Ovary (tissue), 9 donors: ENCODE results near the gene UNC13D. TPM values are rescaled to one million over a fixed set of nuclear protein-coding genes. Genes with fewer than 3 reads are reported as not detected.
A peak's percentile ranks its signal among the peaks of the same experiment; 100 is the strongest.
"Not testable (repeated sequence)": the region's sequence is repeated elsewhere in the genome, so short reads cannot be mapped to it uniquely, and the experiment has no call there.

Experiments used
- DNase-seq, 5 donors: peaks; one replicate each; pipeline ENCODE4 v3.0.0-alpha.2; 2019 to 2020
- H3K27ac ChIP-seq, 2 donors: fragments of 200-600 bp; one replicate each; pipeline versions ENCODE4 v1.5.1 to v1.8.0; 2019 to 2022
- H3K27me3 ChIP-seq: fragments of 200-600 bp; one replicate; pipeline ENCODE4 v1.8.0; 2022
- H3K36me3 ChIP-seq: fragments of 200-600 bp; sonication (generic); one replicate; pipeline ENCODE4 v1.5.1; 2019
- H3K4me1 ChIP-seq: one replicate; pipeline ENCODE4 v1.8.1; 2013; ENCODE audit warnings: mild to moderate bottlenecking, moderate library complexity; ENCODE audit not compliant: insufficient read depth
- H3K4me3 ChIP-seq: fragments of 200-600 bp; sonication (generic); one replicate; pipeline ENCODE4 v1.5.1; 2017
- H3K9me3 ChIP-seq, 2 donors: fragments of 200-600 bp in 1 of 2; sonication (generic) in 1 of 2; one replicate each; pipeline versions ENCODE4 v1.5.1 to v1.8.1; 2013 to 2019; ENCODE audit warnings: mild to moderate bottlenecking in 1 of 2, moderate library complexity in 1 of 2
- CTCF ChIP-seq, 3 donors: fragments of 450-650 bp in 2 of 3; fragments of 200-600 bp in 1 of 3; IDR thresholded peaks; one replicate each; pipeline versions ENCODE4 v1.5.1 to v1.8.0; 2016 to 2022; ENCODE audit warnings: antibody characterized with exemption in 3 of 3, mild to moderate bottlenecking in 1 of 3
- EP300 ChIP-seq: sonication (generic); formaldehyde crosslinking; IDR thresholded peaks from one replicate; pipeline ENCODE4 v1.6.1; 2017; ENCODE audit warnings: antibody characterized with exemption
- POLR2A ChIP-seq: fragments of 450-650 bp; IDR thresholded peaks from one replicate; pipeline ENCODE4 v1.6.1; 2017; ENCODE audit warnings: antibody characterized with exemption, mild to moderate bottlenecking, moderate library complexity
- WGBS, 3 donors: extraction: QIAGEN DNeasy Blood & Tissue Kit in 1 of 3; methylation state at CpG; one replicate each; pipeline versions ENCODE4 v1.1.5 to v1.1.7; 2013 to 2017; 5-methylcytosine and 5-hydroxymethylcytosine counted together
- intact Hi-C, 4 donors: fragments of 100-400 bp; cut with DNase I; formaldehyde crosslinking; loops; one replicate each; pipeline versions ENCODE4 v1.11.0 to v1.15.1; 2022 to 2023
- microRNA-seq, 3 donors: library from miRNA; unstranded; fragments of <30 nt; microRNA quantifications; one replicate each; pipeline versions ENCODE4 to v1.2.0, GENCODE V29; 2019 to 2020
- polyA plus RNA-seq, 2 donors: library from polyadenylated mRNA; stranded (reverse); fragments of 200-250 nt in 1 of 2; fragments of 350-450 nt in 1 of 2; fragmentation: Illumina TruSeq in 1 of 2; extraction: RNeasy Lipid Tissue Mini Kit (QIAGEN cat#74804) in 1 of 2; gene quantifications; one replicate each; pipeline ENCODE4 v1.2.3, GENCODE V29; 2013 to 2014
- total RNA-seq, 7 donors: library from RNA; depleted of rRNA in 2 of 7; stranded (reverse); fragments of >200 nt in 2 of 7; fragmentation: NEBNext Ultra II Directional in 3 of 7; extraction: Animal tissue kit (Norgen Biotek cat#: 25700) in 3 of 7; gene quantifications; one replicate each; pipeline versions ENCODE4 v1.1.0 to v1.2.4, GENCODE V29; 2016 to 2023
- donor health status: DM: no; HTN: no; CAD: no; lungs with moderate emphysema.
- donor health status: DM: no; HTN: no; CAD: no.
- donor health status: Bipolar disorder and iron deficiency.
- donor health status: DM: yes; HTN: yes; CAD: no.
- donor health status: DM: no; HTN: no; CAD: no.
- donor health status: DM: yes; HTN: yes; CAD: no.

Gene UNC13D
- total and polyA plus RNA-seq, 9 donors = 8.9 to 24.9 (median 14.1) TPM

GRCh38 chr17:75779250-75779986 is 64.8 kb downstream of the UNC13D start:
- peak; percentile 96 to 98 (median 98) for DNase-seq
- 0 to 1% (median 0%) methylated on average over 73 to 84 of the region's 84 CpGs for WGBS, 3 donors
- intact Hi-C loops = loop anchor here in 1 of 4 donors (10.0 kb wide), 1 partner anchor 95 kb away; the partner anchor contains the start of gene TRIM47
- Histone ChIP-seq H3K9me3 (no peaks in the 10 kb centered on the region), H3K36me3 (no peaks in the 10 kb centered on the region), H3K4me3 (peak overlapping the region; percentile 87), H3K27me3 (no peaks in the 10 kb centered on the region), H3K4me1 (peaks cover 13% of the 10 kb centered on the region), H3K27ac (peak overlapping the region; percentile 93 to 95)
- TF ChIP-seq CTCF (IDR thresholded peaks at IDR 0.05) (peak in 1 of 3 donors; percentile 43), EP300 (peak; percentile 90), POLR2A (peak; percentile 100)

- intact Hi-C loops = loop anchor here in 1 of 4 donors (10.0 kb wide), 1 partner anchor 96 kb away; the partner anchor contains the start of gene TRIM47
- TF ChIP-seq EP300 = no peak
- peak in 2 of 3 donors; percentile 20 to 45 for TF ChIP-seq CTCF (IDR thresholded peaks at IDR 0.05)
- TF ChIP-seq POLR2A = peak; percentile 11
- WGBS, 3 donors = 0 to 1% (median 0%) methylated on average over 31 to 38 of the region's 38 CpGs
- Histone ChIP-seq H3K9me3 (no peaks in the 10 kb centered on the region), H3K27me3 (no peaks in the 10 kb centered on the region), H3K36me3 (no peaks in the 10 kb centered on the region), H3K27ac (peak overlapping the region; percentile 93 to 95), H3K4me1 (peaks cover 12% of the 10 kb centered on the region), H3K4me3 (peak overlapping the region; percentile 87)
- DNase-seq = no peak
These were observed 65.3 kb downstream of the UNC13D start for GRCh38 chr17:75778861-75779249.

GRCh38 chr17:75778066-75778860 is 65.9 kb downstream of the UNC13D start:
- not testable (repeated sequence) for H3K9me3 ChIP-seq, H3K36me3 ChIP-seq, H3K27me3 ChIP-seq, DNase-seq
- peaks cover 11% of the 10 kb centered on the region for H3K4me1 ChIP-seq
- 0 to 1% (median 0%) methylated on average over 18 to 19 of the region's 19 CpGs for WGBS, 3 donors
- intact Hi-C loops = loop anchor here in 1 of 4 donors (10.0 kb wide), 1 partner anchor 97 kb away; the partner anchor contains the start of gene TRIM47
- H3K4me3 ChIP-seq = peak overlapping the region; percentile 87
- H3K27ac ChIP-seq = peak overlapping the region; percentile 93 to 95

GRCh38 chr17:75777296-75777922 is 66.8 kb downstream of the UNC13D start:
- no peak for TF ChIP-seq EP300
- no peak for TF ChIP-seq CTCF (IDR thresholded peaks at IDR 0.05)
- no peak for TF ChIP-seq POLR2A
- intact Hi-C loops = loop anchor here in 1 of 4 donors (10.0 kb wide), 1 partner anchor 97 kb away; the partner anchor contains the start of gene TRIM47
- peak in 2 of 5 donors; percentile 10 to 20 for DNase-seq
- H3K27me3 ChIP-seq = no peaks in the 10 kb centered on the region
- peak overlapping the region in 1 of 2 donors; percentile 5 for H3K27ac ChIP-seq
- no peaks in the 10 kb centered on the region for H3K36me3 ChIP-seq
- H3K4me3 ChIP-seq = peak overlapping the region; percentile 87
- H3K9me3 ChIP-seq = no peaks in the 10 kb centered on the region
- peaks cover 10% of the 10 kb centered on the region for H3K4me1 ChIP-seq
- WGBS, 3 donors = 0 to 1% (median 0%) methylated on average over 2 of the region's 2 CpGs

Small RNAs within 50 kb of the gene (microRNA-seq; reads per million reads assigned to microRNA genes)
- 0.38 to 2.2 (median 0.71) reads per million in 3 donors for gene MIR4738

Other genes starting within 250 kb of the UNC13D start
- 1 to 10 TPM in 5 of 7 donors, under 1 TPM in 2; 0.51 to 7.9 (median 1.7) TPM for gene SMIM5, start 211.0 kb downstream of the UNC13D start, total RNA-seq
- under 1 TPM; 0.52 to 0.64 TPM for gene SMIM5, start 211.0 kb downstream of the UNC13D start, polyA plus RNA-seq
- 10 to 100 TPM; 13.8 to 32.8 (median 24.8) TPM for gene RECQL5, start 177.2 kb downstream of the UNC13D start, total RNA-seq
- 10 to 100 TPM; 15.7 to 19.4 TPM for gene RECQL5, start 177.2 kb downstream of the UNC13D start, polyA plus RNA-seq
- 10 to 100 TPM; 54.8 to 85.0 (median 74.7) TPM for gene SAP30BP, start 177.1 kb downstream of the UNC13D start, total RNA-seq
- 10 to 100 TPM; 83.2 to 89.1 TPM for gene SAP30BP, start 177.1 kb downstream of the UNC13D start, polyA plus RNA-seq
- gene ITGB4, start 122.9 kb downstream of the UNC13D start, total RNA-seq = 10 to 100 TPM in 5 of 7 donors, 1 to 10 TPM in 2; 6.3 to 55.6 (median 22.5) TPM
- 1 to 10 TPM; 3.3 to 6.0 TPM for gene ITGB4, start 122.9 kb downstream of the UNC13D start, polyA plus RNA-seq
- 10 to 100 TPM; 17.5 to 35.1 (median 27.6) TPM for gene GALK1, start 79.2 kb downstream of the UNC13D start, total RNA-seq
- 10 to 100 TPM in 1 of 2 donors, under 1 TPM in 1; 0.33 to 22.6 TPM for gene GALK1, start 79.2 kb downstream of the UNC13D start, polyA plus RNA-seq
- gene UNK, start 59.6 kb downstream of the UNC13D start, total RNA-seq = 10 to 100 TPM; 27.5 to 58.1 (median 40.8) TPM
- gene UNK, start 59.6 kb downstream of the UNC13D start, polyA plus RNA-seq = 10 to 100 TPM; 12.7 to 34.9 TPM
- gene WBP2, start 10.9 kb upstream of the UNC13D start, total RNA-seq = 100 to 1,000 TPM in 3 of 7 donors, 10 to 100 TPM in 4; 48.5 to 131 (median 92.7) TPM
- gene WBP2, start 10.9 kb upstream of the UNC13D start, polyA plus RNA-seq = 100 to 1,000 TPM; 118 to 184 TPM
- gene TRIM47, start 34.2 kb upstream of the UNC13D start, total RNA-seq = 10 to 100 TPM in 6 of 7 donors, 1 to 10 TPM in 1; 7.2 to 38.3 (median 18.6) TPM
- gene TRIM47, start 34.2 kb upstream of the UNC13D start, polyA plus RNA-seq = 10 to 100 TPM; 10.1 to 11.5 TPM
- 10 to 100 TPM; 17.3 to 28.0 (median 24.3) TPM for gene TRIM65, start 52.5 kb upstream of the UNC13D start, total RNA-seq
- 10 to 100 TPM; 10.4 to 18.5 TPM for gene TRIM65, start 52.5 kb upstream of the UNC13D start, polyA plus RNA-seq
- gene MRPL38, start 60.5 kb upstream of the UNC13D start, total RNA-seq = 10 to 100 TPM; 30.4 to 93.0 (median 83.4) TPM
- 10 to 100 TPM; 14.5 to 51.4 TPM for gene MRPL38, start 60.5 kb upstream of the UNC13D start, polyA plus RNA-seq
- gene FBF1, start 96.6 kb upstream of the UNC13D start, total RNA-seq = 10 to 100 TPM in 4 of 7 donors, 1 to 10 TPM in 3; 5.0 to 14.9 (median 11.2) TPM
- 1 to 10 TPM; 3.0 to 7.8 TPM for gene FBF1, start 96.6 kb upstream of the UNC13D start, polyA plus RNA-seq
- 10 to 100 TPM; 20.1 to 53.0 (median 41.1) TPM for gene ACOX1, start 134.8 kb upstream of the UNC13D start, total RNA-seq
- gene ACOX1, start 134.8 kb upstream of the UNC13D start, polyA plus RNA-seq = 10 to 100 TPM; 10.6 to 24.6 TPM
- gene TEN1, start 134.8 kb upstream of the UNC13D start, total RNA-seq = 10 to 100 TPM in 5 of 7 donors, 1 to 10 TPM in 2; 7.4 to 16.3 (median 10.5) TPM
- 10 to 100 TPM in 1 of 2 donors, 1 to 10 TPM in 1; 6.1 to 18.1 TPM for gene TEN1, start 134.8 kb upstream of the UNC13D start, polyA plus RNA-seq
- 1 to 10 TPM; 1.3 to 8.5 (median 5.5) TPM for gene CDK3, start 156.5 kb upstream of the UNC13D start, total RNA-seq
- gene CDK3, start 156.5 kb upstream of the UNC13D start, polyA plus RNA-seq = 10 to 100 TPM in 1 of 2 donors, 1 to 10 TPM in 1; 3.6 to 10.8 TPM
- 1 to 10 TPM in 5 of 7 donors, under 1 TPM in 2; 0.33 to 7.2 (median 1.0) TPM for gene EVPL, start 182.9 kb upstream of the UNC13D start, total RNA-seq
- under 1 TPM; 0.15 TPM for gene EVPL, start 182.9 kb upstream of the UNC13D start, polyA plus RNA-seq
- 10 to 100 TPM; 33.0 to 83.2 (median 70.9) TPM for gene SRP68, start 228.1 kb upstream of the UNC13D start, total RNA-seq
- 100 to 1,000 TPM in 1 of 2 donors, 10 to 100 TPM in 1; 47.3 to 101 TPM for gene SRP68, start 228.1 kb upstream of the UNC13D start, polyA plus RNA-seq
- under 1 TPM in 1 of 7 donors, not detected in 6; 0.34 TPM for gene GALR2, start 230.4 kb upstream of the UNC13D start, total RNA-seq
- gene GALR2, start 230.4 kb upstream of the UNC13D start, polyA plus RNA-seq = not detected
- under 1 TPM in 3 of 7 donors, not detected in 4; 0.10 to 0.52 (median 0.34) TPM for gene ZACN, start 234.8 kb upstream of the UNC13D start, total RNA-seq
- 1 to 10 TPM in 1 of 2 donors, not detected in 1; 1.1 TPM for gene ZACN, start 234.8 kb upstream of the UNC13D start, polyA plus RNA-seq